ENCODE results near the gene TMEM273.
"Not testable (repeated sequence)": the region's sequence is repeated elsewhere in the genome, so short reads cannot be mapped to it uniquely, and the experiment has no call there.

Gene TMEM273

GRCh38 chr10:49204119-49204518, 15.9 kb upstream of the TMEM273 start:
- no peak for DNase-seq (ENCODE audit: low read depth)

GRCh38 chr10:49202266-49202665, 14.1 kb upstream of the TMEM273 start:
- DNase-seq (ENCODE audit: low read depth): no peak

- no peak for DNase-seq (ENCODE audit: low read depth)
Measured at GRCh38 chr10:49200854-49201253, 12.7 kb upstream of the TMEM273 start.

GRCh38 chr10:49197171-49197570, 9.0 kb upstream of the TMEM273 start:
- no peak for DNase-seq (ENCODE audit: low read depth)

GRCh38 chr10:49195864-49196263, 7.7 kb upstream of the TMEM273 start:
- DNase-seq (ENCODE audit: low read depth): not testable (repeated sequence)

- DNase-seq (ENCODE audit: low read depth): no peak
Measured at GRCh38 chr10:49194212-49194920, 6.2 kb upstream of the TMEM273 start.

GRCh38 chr10:49191349-49191748, 3.2 kb upstream of the TMEM273 start:
- DNase-seq (ENCODE audit: low read depth): no peak

GRCh38 chr10:49189422-49189821, 1.2 kb upstream of the TMEM273 start:
- no peak for DNase-seq (ENCODE audit: low read depth)

- no peak for DNase-seq (ENCODE audit: low read depth)
Measured at GRCh38 chr10:49187044-49187484, 1.1 kb downstream of the TMEM273 start.

GRCh38 chr10:49186613-49187012, 1.6 kb downstream of the TMEM273 start:
- DNase-seq (ENCODE audit: low read depth): no peak

- no peak for DNase-seq (ENCODE audit: low read depth)
Measured at GRCh38 chr10:49185213-49185612, 3.0 kb downstream of the TMEM273 start.

- no peak for DNase-seq (ENCODE audit: low read depth)
Measured at GRCh38 chr10:49184642-49185111, 3.5 kb downstream of the TMEM273 start.

GRCh38 chr10:49183596-49184542, 4.3 kb downstream of the TMEM273 start:
- no peak for DNase-seq (ENCODE audit: low read depth)

GRCh38 chr10:49182776-49183175, 5.4 kb downstream of the TMEM273 start:
- no peak for DNase-seq (ENCODE audit: low read depth)

GRCh38 chr10:49180444-49180860, 7.7 kb downstream of the TMEM273 start:
- no peak for DNase-seq (ENCODE audit: low read depth)

- no peak for DNase-seq (ENCODE audit: low read depth)
Measured at GRCh38 chr10:49179699-49180443, 8.3 kb downstream of the TMEM273 start.

GRCh38 chr10:49178489-49179471, 9.4 kb downstream of the TMEM273 start:
- DNase-seq (ENCODE audit: low read depth): no peak

GRCh38 chr10:49177391-49178355, 10.5 kb downstream of the TMEM273 start:
- DNase-seq (ENCODE audit: low read depth): no peak

All from stimulated activated CD8-positive, alpha-beta memory T cell treated with anti-CD3 and anti-CD28 coated beads, Interleukin-12 subunit alpha, Interleukin-12 subunit beta, amount 100 ng/mL, for 4 hours (primary cell).